ENCODE results near the gene CBS. TPM values are rescaled to one million over a fixed set of nuclear protein-coding genes. Genes with fewer than 3 reads are reported as not detected.

CBS gene
- total and polyA plus RNA-seq, 2 donors = 1.9 to 2.3 TPM

DNA sequence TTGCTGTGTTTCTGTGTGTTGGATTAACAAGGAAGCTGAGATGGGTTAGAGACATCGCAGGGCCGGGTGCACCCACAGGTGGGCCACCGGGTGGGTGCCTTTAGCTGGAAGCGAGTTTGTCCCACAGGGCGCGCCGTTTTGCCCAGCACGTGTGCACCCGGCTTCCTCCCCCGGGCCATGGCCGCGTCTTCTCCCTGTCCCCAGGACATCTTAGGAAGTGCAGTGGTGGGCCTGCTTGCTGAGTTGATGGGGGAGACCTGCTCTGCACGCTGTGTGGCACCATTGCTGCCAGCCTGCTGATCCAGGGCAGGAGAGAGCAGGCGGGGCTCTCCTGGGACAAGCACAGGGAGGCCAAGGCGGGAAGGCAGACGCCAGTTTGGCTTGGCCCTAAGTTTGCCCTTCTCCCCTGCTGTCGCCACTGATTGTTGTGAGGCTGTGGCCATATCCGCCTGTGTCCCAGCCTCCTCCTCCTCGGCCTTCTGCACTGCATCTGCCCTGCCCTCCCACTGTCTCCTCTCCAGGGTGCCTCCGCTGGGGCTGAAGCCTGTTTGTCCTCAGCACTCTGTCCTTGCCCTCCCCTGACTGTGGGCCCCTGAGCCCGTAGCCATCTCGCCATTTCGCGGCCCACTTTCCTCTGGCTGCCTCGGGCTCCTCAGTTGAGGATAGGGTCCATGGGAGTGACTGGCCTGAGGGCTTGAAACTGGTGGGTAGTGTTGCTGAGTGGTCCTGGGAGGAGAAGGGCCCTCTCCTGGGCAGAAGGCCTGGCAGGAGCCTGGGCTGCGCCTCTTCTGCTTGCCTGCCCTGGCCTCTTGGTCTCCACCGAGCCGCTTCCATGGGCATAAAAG lies 53.7 kb downstream of the CBS start:
- Histone ChIP-seq H3K9me3 (ENCODE audit: control insufficient read depth in 2 of 2, insufficient read depth in 1 of 2, low read length in 1 of 2) (no peaks in the 10 kb centered on the region), H3K4me3 (ENCODE audit: low read length in 2 of 2) (no peak overlapping the region), H3K36me3 (ENCODE audit: control insufficient read depth in 2 of 2, insufficient read depth in 2 of 2, low read length in 1 of 2) (peaks cover 66 to 72% of the 10 kb centered on the region in 2 donors), H3K27me3 (ENCODE audit: control insufficient read depth in 2 of 2, insufficient read depth in 1 of 2, low read length in 1 of 2) (no peaks in the 10 kb centered on the region), H3K4me1 (ENCODE audit: control insufficient read depth in 2 of 2, insufficient read depth in 2 of 2, low read length in 2 of 2) (peaks cover 2 to 11% of the 10 kb centered on the region in 2 donors), H3K27ac (ENCODE audit: low read depth in 1 of 2, low read length in 1 of 2) (no peak overlapping the region)
- 99% methylated on average over 28 of the region's 28 CpGs for WGBS
- no peak for DNase-seq (ENCODE audit: low read depth in 6 of 9, low spot score in 9 of 9)

DNA sequence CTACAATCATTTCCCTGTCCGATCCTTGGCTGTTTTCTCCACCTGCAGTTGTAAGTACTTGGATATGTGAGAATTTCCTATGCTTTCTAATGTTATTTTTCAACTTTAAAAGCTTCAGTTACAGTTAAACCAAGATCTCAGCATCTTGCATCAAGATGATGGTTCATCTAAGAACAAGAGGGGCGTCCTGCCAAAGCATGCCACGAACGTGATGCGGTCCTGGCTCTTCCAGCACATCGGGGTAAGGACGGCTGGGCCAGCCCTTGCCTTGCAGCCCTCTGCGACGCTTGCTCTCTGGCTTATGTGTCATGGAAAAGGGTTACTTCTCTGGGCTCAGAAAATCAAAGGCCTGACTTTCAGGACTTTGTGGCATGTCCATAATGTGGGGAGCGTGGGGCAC lies 54.4 kb downstream of the CBS start:
- 96% methylated on average over 10 of the region's 10 CpGs for WGBS
- H3K36me3 ChIP-seq (ENCODE audit: control insufficient read depth in 2 of 2, insufficient read depth in 2 of 2, low read length in 1 of 2) = peaks cover 73 to 75% of the 10 kb centered on the region in 2 donors

DNA sequence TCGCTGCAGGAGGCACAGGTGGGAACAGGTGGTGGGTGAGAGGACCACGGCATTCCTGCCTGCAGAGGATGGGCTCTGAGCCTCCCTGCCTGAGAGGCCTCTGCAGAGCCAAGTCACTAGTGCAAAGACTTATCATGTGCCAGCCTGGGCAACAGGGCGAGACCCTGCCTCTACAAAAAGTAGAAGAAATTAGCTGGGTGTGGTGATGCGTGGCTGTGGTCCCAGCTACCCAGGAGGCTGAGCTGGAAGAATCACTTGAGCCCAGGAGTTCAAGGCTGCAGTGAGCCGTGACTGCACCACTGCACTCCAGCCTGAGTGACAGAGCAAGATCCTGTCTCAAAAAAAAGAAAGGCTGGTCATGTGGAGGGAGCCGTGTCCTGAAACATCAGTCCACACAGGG lies 54.9 kb downstream of the CBS start:
- DNase-seq (ENCODE audit: low read depth in 6 of 9, low spot score in 9 of 9) = no peak
- H3K27ac ChIP-seq (ENCODE audit: low read depth in 1 of 2, low read length in 1 of 2) = no peak overlapping the region
- WGBS = 97% methylated on average over 6 of the region's 6 CpGs
- peaks cover 2 to 9% of the 10 kb centered on the region in 2 donors for H3K4me1 ChIP-seq (ENCODE audit: control insufficient read depth in 2 of 2, insufficient read depth in 2 of 2, low read length in 2 of 2)
- H3K36me3 ChIP-seq (ENCODE audit: control insufficient read depth in 2 of 2, insufficient read depth in 2 of 2, low read length in 1 of 2) = peaks cover 77 to 78% of the 10 kb centered on the region in 2 donors
- H3K4me3 ChIP-seq (ENCODE audit: low read length in 2 of 2) = no peak overlapping the region
- H3K27me3 ChIP-seq (ENCODE audit: control insufficient read depth in 2 of 2, insufficient read depth in 1 of 2, low read length in 1 of 2) = no peaks in the 10 kb centered on the region
- H3K9me3 ChIP-seq (ENCODE audit: control insufficient read depth in 2 of 2, insufficient read depth in 1 of 2, low read length in 1 of 2) = no peaks in the 10 kb centered on the region

More for the DNA sequence above, 54.4 kb downstream of the CBS start:
- Histone ChIP-seq H3K4me3 (ENCODE audit: low read length in 2 of 2) (no peak overlapping the region), H3K27ac (ENCODE audit: low read depth in 1 of 2, low read length in 1 of 2) (no peak overlapping the region), H3K4me1 (ENCODE audit: control insufficient read depth in 2 of 2, insufficient read depth in 2 of 2, low read length in 2 of 2) (peaks cover 2 to 11% of the 10 kb centered on the region in 2 donors), H3K27me3 (ENCODE audit: control insufficient read depth in 2 of 2, insufficient read depth in 1 of 2, low read length in 1 of 2) (no peaks in the 10 kb centered on the region), H3K9me3 (ENCODE audit: control insufficient read depth in 2 of 2, insufficient read depth in 1 of 2, low read length in 1 of 2) (no peaks in the 10 kb centered on the region)
- no peak for DNase-seq (ENCODE audit: low read depth in 6 of 9, low spot score in 9 of 9)

DNA sequence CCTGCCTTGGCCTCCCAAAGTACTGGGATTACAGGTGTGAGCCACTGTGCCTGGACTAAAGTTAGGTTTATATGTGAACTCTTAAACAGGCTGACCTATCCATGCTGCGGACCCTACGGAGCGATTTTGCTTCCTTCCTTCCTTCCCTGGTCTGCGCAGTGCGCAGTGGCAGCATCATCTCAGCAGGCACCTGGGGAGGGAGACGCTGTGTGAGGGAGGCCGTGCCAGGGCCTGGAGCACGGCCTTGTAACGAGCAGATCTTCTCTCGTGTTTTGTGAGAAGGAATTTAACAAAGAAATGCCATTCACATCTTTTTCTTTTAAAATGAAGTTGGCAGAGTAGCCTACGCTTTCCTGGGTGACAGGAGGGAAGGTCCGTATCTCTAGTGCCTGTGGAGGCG lies 55.5 kb downstream of the CBS start:
- DNase-seq (ENCODE audit: low read depth in 6 of 9, low spot score in 9 of 9) = no peak
- Histone ChIP-seq H3K36me3 (ENCODE audit: control insufficient read depth in 2 of 2, insufficient read depth in 2 of 2, low read length in 1 of 2) (peaks cover 72 to 73% of the 10 kb centered on the region in 2 donors), H3K9me3 (ENCODE audit: control insufficient read depth in 2 of 2, insufficient read depth in 1 of 2, low read length in 1 of 2) (no peaks in the 10 kb centered on the region), H3K4me1 (ENCODE audit: control insufficient read depth in 2 of 2, insufficient read depth in 2 of 2, low read length in 2 of 2) (peaks cover 0 to 4% of the 10 kb centered on the region in 2 donors), H3K27ac (ENCODE audit: low read depth in 1 of 2, low read length in 1 of 2) (no peak overlapping the region), H3K4me3 (ENCODE audit: low read length in 2 of 2) (no peak overlapping the region), H3K27me3 (ENCODE audit: control insufficient read depth in 2 of 2, insufficient read depth in 1 of 2, low read length in 1 of 2) (no peaks in the 10 kb centered on the region)
- 95% methylated on average over 13 of the region's 13 CpGs for WGBS

DNA sequence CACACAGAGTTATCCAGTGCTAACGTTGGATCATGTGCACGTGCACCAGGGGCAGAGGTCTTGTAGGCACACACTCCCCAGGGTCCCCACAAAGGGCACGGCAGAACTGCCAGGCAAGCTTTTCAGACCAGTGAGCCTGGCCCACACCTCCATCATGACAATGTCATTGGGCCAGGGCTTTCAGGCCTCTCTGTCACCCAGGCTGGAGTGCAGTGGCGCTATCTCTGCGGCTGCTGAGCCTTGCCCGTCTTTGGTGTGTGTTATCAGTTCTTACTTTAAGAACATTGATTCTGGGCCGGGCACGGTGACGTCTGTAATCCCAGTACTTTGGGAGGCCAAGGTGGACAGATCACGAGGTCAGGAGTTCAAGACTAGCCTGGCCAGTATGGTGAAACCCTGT lies 57.1 kb downstream of the CBS start:
- WGBS = 97% methylated on average over 10 of the region's 10 CpGs
- no peak for DNase-seq (ENCODE audit: low read depth in 6 of 9, low spot score in 9 of 9)

DNA sequence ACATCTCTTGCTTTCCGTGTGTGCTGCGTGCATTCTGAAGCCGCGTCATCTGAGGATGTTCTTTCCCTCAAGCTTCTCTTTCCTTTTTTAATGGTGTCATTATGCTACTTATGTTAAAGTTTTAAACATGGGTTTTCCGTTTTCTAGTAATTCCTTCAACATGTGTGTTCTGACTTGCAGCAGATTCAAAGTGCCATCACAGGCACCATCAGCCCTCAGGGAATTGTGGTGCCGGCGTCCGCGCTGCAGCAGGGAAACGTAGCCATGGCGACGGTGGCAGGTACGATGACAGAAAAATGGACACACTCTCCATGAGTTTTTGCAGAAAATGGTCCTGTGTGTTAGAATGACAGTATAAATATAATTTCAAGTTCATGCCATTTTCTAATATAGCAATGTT lies 58.9 kb downstream of the CBS start:
- Histone ChIP-seq H3K9me3 (ENCODE audit: control insufficient read depth in 2 of 2, insufficient read depth in 1 of 2, low read length in 1 of 2) (no peaks in the 10 kb centered on the region), H3K36me3 (ENCODE audit: control insufficient read depth in 2 of 2, insufficient read depth in 2 of 2, low read length in 1 of 2) (peaks cover 62 to 66% of the 10 kb centered on the region in 2 donors), H3K4me3 (ENCODE audit: low read length in 2 of 2) (no peak overlapping the region), H3K27ac (ENCODE audit: low read depth in 1 of 2, low read length in 1 of 2) (no peak overlapping the region), H3K4me1 (ENCODE audit: control insufficient read depth in 2 of 2, insufficient read depth in 2 of 2, low read length in 2 of 2) (no peaks in the 10 kb centered on the region), H3K27me3 (ENCODE audit: control insufficient read depth in 2 of 2, insufficient read depth in 1 of 2, low read length in 1 of 2) (no peaks in the 10 kb centered on the region)
- 98% methylated on average over 13 of the region's 13 CpGs for WGBS
- no peak for DNase-seq (ENCODE audit: low read depth in 6 of 9, low spot score in 9 of 9)

More for the DNA sequence above, 57.1 kb downstream of the CBS start:
- Histone ChIP-seq H3K4me3 (ENCODE audit: low read length in 2 of 2) (no peak overlapping the region), H3K27ac (ENCODE audit: low read depth in 1 of 2, low read length in 1 of 2) (no peak overlapping the region), H3K9me3 (ENCODE audit: control insufficient read depth in 2 of 2, insufficient read depth in 1 of 2, low read length in 1 of 2) (no peaks in the 10 kb centered on the region), H3K4me1 (ENCODE audit: control insufficient read depth in 2 of 2, insufficient read depth in 2 of 2, low read length in 2 of 2) (no peaks in the 10 kb centered on the region), H3K36me3 (ENCODE audit: control insufficient read depth in 2 of 2, insufficient read depth in 2 of 2, low read length in 1 of 2) (peaks cover 62 to 63% of the 10 kb centered on the region in 2 donors), H3K27me3 (ENCODE audit: control insufficient read depth in 2 of 2, insufficient read depth in 1 of 2, low read length in 1 of 2) (no peaks in the 10 kb centered on the region)

DNA sequence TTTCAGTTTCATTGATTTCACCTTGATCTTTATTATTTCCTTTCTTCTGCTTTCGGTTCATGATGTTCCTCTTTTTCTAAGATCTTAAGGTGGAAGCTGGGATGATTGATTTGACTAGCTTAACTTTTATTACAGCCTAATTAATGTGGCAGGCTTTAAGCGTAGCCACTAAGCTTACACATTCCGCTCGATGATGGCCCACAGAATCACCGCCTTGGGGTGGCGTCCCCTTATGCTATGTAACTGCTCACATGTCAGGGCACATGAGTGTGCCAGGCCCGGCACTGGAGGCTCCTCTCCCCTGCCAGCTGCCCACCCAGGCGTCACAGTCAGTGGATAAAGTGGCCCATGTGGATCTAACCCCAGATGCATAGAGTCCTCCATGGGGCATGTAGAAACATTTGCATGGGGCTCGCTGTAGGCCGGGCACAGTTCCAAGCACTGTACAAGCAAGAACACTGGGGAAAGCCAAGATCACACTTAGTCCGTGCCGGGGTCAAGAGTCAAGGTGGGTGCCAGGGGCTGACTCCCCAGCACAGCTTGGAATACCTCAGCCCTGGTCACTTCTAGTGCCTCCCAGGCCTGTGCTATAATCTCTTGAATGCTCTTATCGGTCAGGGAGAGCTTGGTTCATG lies 59.6 kb downstream of the CBS start:
- no peaks in the 10 kb centered on the region for H3K27me3 ChIP-seq (ENCODE audit: control insufficient read depth in 2 of 2, insufficient read depth in 1 of 2, low read length in 1 of 2)
- H3K9me3 ChIP-seq (ENCODE audit: control insufficient read depth in 2 of 2, insufficient read depth in 1 of 2, low read length in 1 of 2) = no peaks in the 10 kb centered on the region
- no peak overlapping the region for H3K4me3 ChIP-seq (ENCODE audit: low read length in 2 of 2)
- no peak for DNase-seq (ENCODE audit: low read depth in 6 of 9, low spot score in 9 of 9)
- H3K27ac ChIP-seq (ENCODE audit: low read depth in 1 of 2, low read length in 1 of 2) = no peak overlapping the region
- H3K4me1 ChIP-seq (ENCODE audit: control insufficient read depth in 2 of 2, insufficient read depth in 2 of 2, low read length in 2 of 2) = no peaks in the 10 kb centered on the region
- WGBS = 88% methylated on average over 13 of the region's 13 CpGs
- H3K36me3 ChIP-seq (ENCODE audit: control insufficient read depth in 2 of 2, insufficient read depth in 2 of 2, low read length in 1 of 2) = peaks cover 62 to 65% of the 10 kb centered on the region in 2 donors

DNA sequence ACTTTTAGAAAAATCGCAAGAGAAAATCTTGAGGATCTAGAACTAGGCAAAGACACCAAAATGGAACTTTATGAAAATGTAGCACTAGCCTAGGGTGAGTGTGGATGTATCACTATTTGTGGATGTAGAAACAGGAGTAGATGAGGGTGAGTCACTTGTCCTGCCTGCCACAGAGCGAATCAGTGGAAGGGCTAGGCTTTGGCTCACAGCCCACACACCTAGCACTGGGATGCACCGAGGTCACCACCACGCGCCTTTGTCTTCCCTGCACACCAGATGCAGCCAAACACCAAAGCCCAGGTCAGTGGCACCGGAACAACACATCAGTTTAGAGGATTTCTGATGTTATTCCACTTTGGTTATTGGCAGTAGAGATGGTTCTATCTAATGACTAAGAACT lies 63.0 kb downstream of the CBS start:
- Histone ChIP-seq H3K4me1 (ENCODE audit: control insufficient read depth in 2 of 2, insufficient read depth in 2 of 2, low read length in 2 of 2) (no peaks in the 10 kb centered on the region), H3K27ac (ENCODE audit: low read depth in 1 of 2, low read length in 1 of 2) (no peak overlapping the region), H3K27me3 (ENCODE audit: control insufficient read depth in 2 of 2, insufficient read depth in 1 of 2, low read length in 1 of 2) (no peaks in the 10 kb centered on the region), H3K9me3 (ENCODE audit: control insufficient read depth in 2 of 2, insufficient read depth in 1 of 2, low read length in 1 of 2) (no peaks in the 10 kb centered on the region), H3K4me3 (ENCODE audit: low read length in 2 of 2) (no peak overlapping the region), H3K36me3 (ENCODE audit: control insufficient read depth in 2 of 2, insufficient read depth in 2 of 2, low read length in 1 of 2) (peaks cover 57 to 58% of the 10 kb centered on the region in 2 donors)
- WGBS = 98% methylated on average over 6 of the region's 6 CpGs
- no peak for DNase-seq (ENCODE audit: low read depth in 6 of 9, low spot score in 9 of 9)

DNA sequence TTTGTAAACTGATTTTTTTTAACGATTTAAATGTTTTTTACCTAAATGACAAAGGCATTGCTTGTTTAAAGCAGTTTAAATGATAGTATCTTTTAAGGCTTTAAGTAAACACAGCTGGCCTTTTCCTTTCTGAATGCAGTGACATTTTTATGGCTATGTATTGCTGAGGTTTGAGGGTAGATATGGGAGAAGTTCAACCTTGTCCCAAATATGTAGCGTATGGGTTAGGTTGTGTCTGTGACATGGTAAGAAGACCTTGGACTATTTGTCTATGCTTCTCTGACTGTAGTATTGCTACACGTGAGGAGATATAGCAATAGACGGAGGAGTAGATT lies 68.8 kb downstream of the CBS start:
- no peaks in the 10 kb centered on the region for H3K9me3 ChIP-seq (ENCODE audit: control insufficient read depth in 2 of 2, insufficient read depth in 1 of 2, low read length in 1 of 2)
- no peak overlapping the region for H3K4me3 ChIP-seq (ENCODE audit: low read length in 2 of 2)
- H3K27ac ChIP-seq (ENCODE audit: low read depth in 1 of 2, low read length in 1 of 2) = no peak overlapping the region
- H3K36me3 ChIP-seq (ENCODE audit: control insufficient read depth in 2 of 2, insufficient read depth in 2 of 2, low read length in 1 of 2) = peaks cover 42 to 52% of the 10 kb centered on the region in 2 donors
- H3K4me1 ChIP-seq (ENCODE audit: control insufficient read depth in 2 of 2, insufficient read depth in 2 of 2, low read length in 2 of 2) = no peaks in the 10 kb centered on the region
- no peak for DNase-seq (ENCODE audit: low read depth in 6 of 9, low spot score in 9 of 9)
- no peaks in the 10 kb centered on the region for H3K27me3 ChIP-seq (ENCODE audit: control insufficient read depth in 2 of 2, insufficient read depth in 1 of 2, low read length in 1 of 2)
- 95% methylated on average over 4 of the region's 4 CpGs for WGBS
